Activated CD4-positive, alpha-beta memory T cell treated with anti-CD3 and anti-CD28 coated beads, Interleukin-2, amount 10 ng/mL, durations not matched to agents 7 days and 5 days (primary cell): Measurements from ENCODE around the gene PDILT. TPM values are rescaled to one million over a fixed set of nuclear protein-coding genes. Genes with fewer than 3 reads are reported as not detected.

Source experiments
- CTCF ChIA-PET: fragments of 350-600 bp; sonication (Branson Sonifier 250); formaldehyde crosslinking; loops from one replicate; lab custom pipeline; 2021; ENCODE audit warnings: antibody characterized with exemption, inconsistent platforms; lab: Charles Lee
- POLR2A ChIA-PET: fragments of 350-600 bp; sonication (Branson Sonifier 250); formaldehyde crosslinking; loops from one replicate; lab custom pipeline; 2021; ENCODE audit warnings: antibody characterized with exemption; lab: Charles Lee
- DNase-seq: peaks from one replicate; pipeline ENCODE4 v3.0.0-alpha.2; 2020
- H3K27ac Mint-ChIP-seq: one replicate; pipeline ENCODE4 v1.8.0; 2021; ENCODE audit warnings: mild to moderate bottlenecking, mixed read lengths
- H3K27me3 Mint-ChIP-seq: one replicate; pipeline ENCODE4 v1.8.0; 2021; ENCODE audit warnings: mixed read lengths
- H3K36me3 Mint-ChIP-seq: one replicate; pipeline ENCODE4 v1.8.0; 2021; ENCODE audit warnings: low read depth, mixed read lengths
- H3K4me1 Mint-ChIP-seq: one replicate; pipeline ENCODE4 v1.8.0; 2021; ENCODE audit warnings: mixed read lengths
- H3K4me3 Mint-ChIP-seq: one replicate; pipeline ENCODE4 v1.8.0; 2021; ENCODE audit warnings: mild to moderate bottlenecking, mixed read lengths
- H3K9me3 Mint-ChIP-seq: one replicate; pipeline ENCODE4 v1.8.0; 2021; ENCODE audit warnings: mixed read lengths
- total RNA-seq, 2 experiments: library from RNA; stranded (reverse); gene quantifications; one replicate each; pipeline ENCODE4 v1.2.3, GENCODE V29; 2021

PDILT gene
- total RNA-seq, 2 experiments from 2014 or later, result not detected

GRCh38 chr16:20397468-20398074 is 7.0 kb downstream of the PDILT start:
- CTCF ChIA-PET, result interaction anchor here (1.1 to 1.4 kb wide), 2 partner anchors 12 kb away, joined by 3 to 7 read pairs; no protein-coding TSS in a partner anchor
- POLR2A ChIA-PET, result no interaction called here
- no peak overlapping the region for H3K27ac Mint-ChIP-seq

GRCh38 chr16:20396846-20397467 is 7.6 kb downstream of the PDILT start:
- no peaks in the 10 kb centered on the region for H3K9me3 Mint-ChIP-seq
- H3K27me3 Mint-ChIP-seq, result no peaks in the 10 kb centered on the region
- H3K4me3 Mint-ChIP-seq, result no peak overlapping the region
- no peaks in the 10 kb centered on the region for H3K36me3 Mint-ChIP-seq
- ChIA-PET POLR2A (no interaction called here), CTCF (interaction anchor here (1.4 kb wide), 1 partner anchor 11 kb away, joined by 7 read pairs; no protein-coding TSS in a partner anchor)
- H3K27ac Mint-ChIP-seq, result no peak overlapping the region
- H3K4me1 Mint-ChIP-seq, result no peaks in the 10 kb centered on the region
- DNase-seq, result no peak

More at GRCh38 chr16:20397468-20398074, 7.0 kb downstream of the PDILT start:
- no peak for DNase-seq
- H3K4me3 Mint-ChIP-seq, result no peak overlapping the region
- H3K27me3 Mint-ChIP-seq, result no peaks in the 10 kb centered on the region
- no peaks in the 10 kb centered on the region for H3K9me3 Mint-ChIP-seq
- no peaks in the 10 kb centered on the region for H3K36me3 Mint-ChIP-seq
- H3K4me1 Mint-ChIP-seq, result no peaks in the 10 kb centered on the region

- Mint-ChIP-seq H3K4me1 (no peaks in the 10 kb centered on the region), H3K27ac (no peak overlapping the region), H3K9me3 (no peaks in the 10 kb centered on the region), H3K27me3 (no peaks in the 10 kb centered on the region), H3K4me3 (no peak overlapping the region), H3K36me3 (no peaks in the 10 kb centered on the region)
- ChIA-PET CTCF (interaction anchor here (4.3 kb wide), 1 partner anchor 12 kb away, joined by 22 read pairs; no protein-coding TSS in a partner anchor), POLR2A (no interaction called here)
- DNase-seq, result no peak
Observed at GRCh38 chr16:20395946-20396345, 8.6 kb downstream of the PDILT start.

- no peaks in the 10 kb centered on the region for H3K4me1 Mint-ChIP-seq
- no peak overlapping the region for H3K27ac Mint-ChIP-seq
- no peaks in the 10 kb centered on the region for H3K27me3 Mint-ChIP-seq
- no peak overlapping the region for H3K4me3 Mint-ChIP-seq
- CTCF ChIA-PET, result interaction anchor here (4.3 kb wide), 1 partner anchor 10 kb away, joined by 22 read pairs; no protein-coding TSS in a partner anchor
- H3K36me3 Mint-ChIP-seq, result no peaks in the 10 kb centered on the region
- no peak for DNase-seq
- no peaks in the 10 kb centered on the region for H3K9me3 Mint-ChIP-seq
- POLR2A ChIA-PET, result no interaction called here
Observed at GRCh38 chr16:20393801-20394577, 10.5 kb downstream of the PDILT start.

GRCh38 chr16:20391045-20391444 is 13.5 kb downstream of the PDILT start:
- no peak overlapping the region for H3K4me3 Mint-ChIP-seq
- POLR2A ChIA-PET, result no interaction called here
- H3K4me1 Mint-ChIP-seq, result no peaks in the 10 kb centered on the region
- CTCF ChIA-PET, result no interaction called here
- no peak overlapping the region for H3K27ac Mint-ChIP-seq
- H3K27me3 Mint-ChIP-seq, result peaks cover 5% of the 10 kb centered on the region
- no peak for DNase-seq
- H3K9me3 Mint-ChIP-seq, result no peaks in the 10 kb centered on the region
- no peaks in the 10 kb centered on the region for H3K36me3 Mint-ChIP-seq

- H3K4me1 Mint-ChIP-seq, result no peaks in the 10 kb centered on the region
- H3K9me3 Mint-ChIP-seq, result no peaks in the 10 kb centered on the region
- POLR2A ChIA-PET, result no interaction called here
- peaks cover 5% of the 10 kb centered on the region for H3K27me3 Mint-ChIP-seq
- H3K36me3 Mint-ChIP-seq, result no peaks in the 10 kb centered on the region
- CTCF ChIA-PET, result no interaction called here
- DNase-seq, result no peak
- H3K27ac Mint-ChIP-seq, result no peak overlapping the region
- H3K4me3 Mint-ChIP-seq, result no peak overlapping the region
Observed at GRCh38 chr16:20388854-20389253, 15.7 kb downstream of the PDILT start.

GRCh38 chr16:20387978-20388377 is 16.6 kb downstream of the PDILT start:
- Mint-ChIP-seq H3K4me3 (no peak overlapping the region), H3K4me1 (no peaks in the 10 kb centered on the region), H3K36me3 (no peaks in the 10 kb centered on the region), H3K27ac (no peak overlapping the region), H3K27me3 (peaks cover 5% of the 10 kb centered on the region), H3K9me3 (no peaks in the 10 kb centered on the region)
- ChIA-PET CTCF (no interaction called here), POLR2A (no interaction called here)
- no peak for DNase-seq

- POLR2A ChIA-PET, result interaction anchor here (1.7 kb wide), 1 partner anchor 86 kb away, joined by 3 read pairs; no protein-coding TSS in a partner anchor
- peaks cover 5% of the 10 kb centered on the region for H3K27me3 Mint-ChIP-seq
- CTCF ChIA-PET, result interaction anchor here (0.7 to 4.1 kb wide), 17 partner anchors 8 to 487 kb away, joined by 3 to 56 read pairs (median 5); no protein-coding TSS in a partner anchor
- H3K9me3 Mint-ChIP-seq, result no peaks in the 10 kb centered on the region
- peak; percentile 58 for DNase-seq
- no peaks in the 10 kb centered on the region for H3K4me1 Mint-ChIP-seq
- H3K4me3 Mint-ChIP-seq, result no peak overlapping the region
- no peaks in the 10 kb centered on the region for H3K36me3 Mint-ChIP-seq
- H3K27ac Mint-ChIP-seq, result no peak overlapping the region
Observed at GRCh38 chr16:20385844-20386832, 18.4 kb downstream of the PDILT start.

GRCh38 chr16:20383106-20384029 is 21.2 kb downstream of the PDILT start:
- Mint-ChIP-seq H3K9me3 (no peaks in the 10 kb centered on the region), H3K36me3 (no peaks in the 10 kb centered on the region), H3K4me1 (no peaks in the 10 kb centered on the region), H3K4me3 (no peak overlapping the region), H3K27me3 (peaks cover 5% of the 10 kb centered on the region), H3K27ac (no peak overlapping the region)
- POLR2A ChIA-PET, result no interaction called here
- DNase-seq, result peak; percentile 46
- CTCF ChIA-PET, result interaction anchor here (0.6 to 4.1 kb wide), 6 partner anchors 10 to 484 kb away, joined by 3 to 56 read pairs (median 13); no protein-coding TSS in a partner anchor

GRCh38 chr16:20382202-20382948 is 22.2 kb downstream of the PDILT start:
- Mint-ChIP-seq H3K27ac (no peak overlapping the region), H3K36me3 (no peaks in the 10 kb centered on the region), H3K4me3 (no peak overlapping the region), H3K9me3 (no peaks in the 10 kb centered on the region), H3K27me3 (peaks cover 3% of the 10 kb centered on the region), H3K4me1 (no peaks in the 10 kb centered on the region)
- ChIA-PET CTCF (interaction anchor here (3.9 to 4.1 kb wide), 3 partner anchors 9 to 474 kb away, joined by 21 to 56 read pairs (median 22); no protein-coding TSS in a partner anchor), POLR2A (no interaction called here)
- no peak for DNase-seq

- H3K4me3 Mint-ChIP-seq, result no peak overlapping the region
- no peak for DNase-seq
- H3K9me3 Mint-ChIP-seq, result no peaks in the 10 kb centered on the region
- ChIA-PET CTCF (interaction anchor here (1.2 kb wide), 1 partner anchor 473 kb away, joined by 5 read pairs; no protein-coding TSS in a partner anchor), POLR2A (no interaction called here)
- H3K4me1 Mint-ChIP-seq, result no peaks in the 10 kb centered on the region
- no peaks in the 10 kb centered on the region for H3K36me3 Mint-ChIP-seq
- no peak overlapping the region for H3K27ac Mint-ChIP-seq
- H3K27me3 Mint-ChIP-seq, result peaks cover under 1% of the 10 kb centered on the region
Observed at GRCh38 chr16:20380782-20381181, 23.8 kb downstream of the PDILT start.
